Adrenal gland (tissue), 12 donors: ENCODE results near the gene NDC80. TPM values are rescaled to one million over a fixed set of nuclear protein-coding genes. Genes with fewer than 3 reads are reported as not detected.

Experiments used
- DNase-seq, 7 donors: peaks; one replicate each; pipeline ENCODE4 v3.0.0-alpha.2; 2019 to 2020
- H3K27ac ChIP-seq, 5 donors: fragments of 200-600 bp; sonication (generic) in 4 of 5; 1 replicate in 3 of 5; 2 replicates in 2 of 5; pipeline versions ENCODE4 v1.5.1 to v1.8.0; 2016 to 2020; ENCODE audit warnings: mild to moderate bottlenecking in 1 of 5
- H3K27me3 ChIP-seq: fragments of 200-600 bp; 2 replicates; pipeline ENCODE4 v1.8.0; 2021
- H3K36me3 ChIP-seq, 2 donors: fragments of 200-600 bp; replicated peaks in 1 of 2; 1 replicate in 1 of 2; 2 replicates in 1 of 2; pipeline versions ENCODE4 v1.5.1 to v1.8.0; 2018 to 2022
- H3K4me1 ChIP-seq, 2 donors: fragments of 200-600 bp; replicated peaks in 1 of 2; 1 replicate in 1 of 2; 2 replicates in 1 of 2; pipeline versions ENCODE4 v1.5.1 to v1.8.0; 2018 to 2021
- H3K4me3 ChIP-seq, 4 donors: fragments of 200-600 bp; sonication (generic) in 3 of 4; one replicate each; pipeline ENCODE4 v1.5.1; 2016 to 2018
- H3K9me3 ChIP-seq, 3 donors: fragments of 200-600 bp; sonication (generic) in 1 of 3; replicated peaks in 1 of 3; 1 replicate in 2 of 3; 2 replicates in 1 of 3; pipeline versions ENCODE4 v1.5.1 to v1.8.0; 2016 to 2021
- POLR2A ChIP-seq, 2 donors: fragments of 450-650 bp; IDR thresholded peaks; one replicate each; pipeline ENCODE4 v1.6.1; 2017; ENCODE audit warnings: antibody characterized with exemption in 2 of 2, mild to moderate bottlenecking in 2 of 2, moderate library complexity in 1 of 2
- WGBS, 4 donors: extraction: QIAGEN DNeasy Blood & Tissue Kit in 2 of 4; methylation state at CpG; one replicate each; pipeline versions ENCODE4 v1.1.5 to v1.1.7; 2013 to 2017; 5-methylcytosine and 5-hydroxymethylcytosine counted together
- intact Hi-C, 2 donors: fragments of 100-400 bp; cut with DNase I; formaldehyde crosslinking; loops; one replicate each; pipeline versions ENCODE4 v1.14.1 to v1.15.0; 2022 to 2023
- polyA plus RNA-seq, 3 donors: library from polyadenylated mRNA; stranded (reverse); fragments of 200-250 nt in 2 of 3; fragments of 350-450 nt in 1 of 3; fragmentation: Illumina TruSeq in 1 of 3; extraction: RNeasy Lipid Tissue Mini Kit (QIAGEN cat#74804) in 1 of 3; gene quantifications; one replicate each; pipeline ENCODE4 v1.2.3, GENCODE V29; 2013 to 2014
- total RNA-seq, 9 donors: library from RNA; depleted of rRNA in 4 of 9; stranded (reverse); fragments of >200 nt in 4 of 9; fragments of 120-200 nt in 1 of 9; fragmentation: NEBNext Ultra II Directional in 1 of 9; extraction: Animal tissue kit (Norgen Biotek cat#: 25700) in 1 of 9; gene quantifications; one replicate each; pipeline versions ENCODE4 v1.1.0 to v1.2.4, GENCODE V29; 2013 to 2023
- TF ChIP-seq, protein P1 (sequence below), 6 experiments: fragments of 450-650 bp in 4 of 6; fragments of 200-600 bp in 2 of 6; sonication (generic) in 1 of 6; IDR thresholded peaks; 1 replicate in 5 of 6; 2 replicates in 1 of 6; pipeline versions ENCODE4 v1.5.1 to v1.8.0; 2016 to 2021; ENCODE audit warnings: antibody characterized with exemption in 6 of 6, mild to moderate bottlenecking in 2 of 6, moderate library complexity in 1 of 6
- donor health status: healthy with polysubstance abuse.
- donor health status: Bipolar disorder and iron deficiency.
- donor health status: DM: yes; HTN: yes; CAD: no.
- donor health status: DM: no; HTN: no; CAD: no.
- donor health status: DM: no; HTN: no; CAD: no.
- donor health status: DM: yes; HTN: yes; CAD: no.

NDC80 gene
- total and polyA plus RNA-seq, 12 donors = 0.35 to 15.4 (median 0.84) TPM; not detected in 1

DNA sequence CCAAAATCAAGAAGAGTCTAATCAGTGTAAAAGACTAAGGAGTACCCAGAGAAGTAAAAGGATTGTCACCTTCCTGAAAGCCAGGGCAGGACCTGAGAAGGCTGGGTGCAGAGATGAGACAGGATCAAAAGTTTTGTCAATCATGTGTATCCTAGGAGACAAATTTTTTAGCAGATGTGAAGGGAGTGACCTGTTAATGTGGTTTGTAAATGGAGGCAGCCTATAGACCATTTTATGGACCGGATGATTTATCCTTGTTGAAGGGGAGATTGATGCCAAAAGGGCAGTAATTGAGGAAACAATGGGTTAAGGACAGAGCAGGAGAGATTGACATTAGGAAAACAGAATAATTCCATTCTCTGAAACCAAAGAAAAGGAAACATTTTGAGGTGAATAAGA is 813 bp downstream of the NDC80 start:
- DNase-seq = no peak
- TF ChIP-seq, protein P1, sequence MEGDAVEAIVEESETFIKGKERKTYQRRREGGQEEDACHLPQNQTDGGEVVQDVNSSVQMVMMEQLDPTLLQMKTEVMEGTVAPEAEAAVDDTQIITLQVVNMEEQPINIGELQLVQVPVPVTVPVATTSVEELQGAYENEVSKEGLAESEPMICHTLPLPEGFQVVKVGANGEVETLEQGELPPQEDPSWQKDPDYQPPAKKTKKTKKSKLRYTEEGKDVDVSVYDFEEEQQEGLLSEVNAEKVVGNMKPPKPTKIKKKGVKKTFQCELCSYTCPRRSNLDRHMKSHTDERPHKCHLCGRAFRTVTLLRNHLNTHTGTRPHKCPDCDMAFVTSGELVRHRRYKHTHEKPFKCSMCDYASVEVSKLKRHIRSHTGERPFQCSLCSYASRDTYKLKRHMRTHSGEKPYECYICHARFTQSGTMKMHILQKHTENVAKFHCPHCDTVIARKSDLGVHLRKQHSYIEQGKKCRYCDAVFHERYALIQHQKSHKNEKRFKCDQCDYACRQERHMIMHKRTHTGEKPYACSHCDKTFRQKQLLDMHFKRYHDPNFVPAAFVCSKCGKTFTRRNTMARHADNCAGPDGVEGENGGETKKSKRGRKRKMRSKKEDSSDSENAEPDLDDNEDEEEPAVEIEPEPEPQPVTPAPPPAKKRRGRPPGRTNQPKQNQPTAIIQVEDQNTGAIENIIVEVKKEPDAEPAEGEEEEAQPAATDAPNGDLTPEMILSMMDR (IDR thresholded peaks at IDR 0.05) = no peak
- no peak for TF ChIP-seq POLR2A (IDR thresholded peaks at IDR 0.05)

DNA sequence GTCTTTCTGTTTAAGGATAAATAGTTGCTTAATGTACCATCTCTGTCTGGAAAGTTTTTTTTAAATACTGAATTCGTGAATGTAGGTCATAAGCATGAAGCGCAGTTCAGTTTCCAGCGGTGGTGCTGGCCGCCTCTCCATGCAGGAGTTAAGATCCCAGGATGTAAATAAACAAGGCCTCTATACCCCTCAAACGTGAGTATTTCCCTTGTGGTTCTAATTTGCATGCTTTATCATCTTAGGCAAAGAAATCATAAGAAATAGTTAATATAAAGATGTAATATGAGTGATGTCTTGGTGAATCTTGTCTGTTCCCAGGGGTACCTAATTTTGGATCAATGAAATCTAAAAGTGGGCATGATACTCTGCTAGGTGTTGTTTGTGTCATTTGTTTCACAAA is 1.5 kb downstream of the NDC80 start:
- Histone ChIP-seq H3K27me3 (no peaks in the 10 kb centered on the region), H3K4me3 (no peak overlapping the region), H3K36me3 (no peaks in the 10 kb centered on the region), H3K4me1 (peaks cover 11% of the 10 kb centered on the region in 2 donors), H3K27ac (no peak overlapping the region), H3K9me3 (no peaks in the 10 kb centered on the region)
- DNase-seq = no peak
- TF ChIP-seq POLR2A (IDR thresholded peaks at IDR 0.05) = no peak
- TF ChIP-seq, protein P1 (IDR thresholded peaks at IDR 0.05) = no peak
- 34 to 53% (median 42%) methylated on average over 5 of the region's 5 CpGs for WGBS, 4 donors
- intact Hi-C loops = loop anchor here in 1 of 2 donors (10.0 kb wide), 1 partner anchor 82 kb away; the partner anchor contains the start of gene SMCHD1

More for the DNA sequence above, 813 bp downstream of the NDC80 start:
- Histone ChIP-seq H3K4me1 (peaks cover 11% of the 10 kb centered on the region in 2 donors), H3K36me3 (no peaks in the 10 kb centered on the region), H3K27me3 (no peaks in the 10 kb centered on the region), H3K27ac (no peak overlapping the region), H3K4me3 (no peak overlapping the region), H3K9me3 (no peaks in the 10 kb centered on the region)
- 6 to 11% (median 10%) methylated on average over 1 of the region's 1 CpG for WGBS, 4 donors
- intact Hi-C loops = loop anchor here in 1 of 2 donors (10.0 kb wide), 1 partner anchor 83 kb away; the partner anchor contains the start of gene SMCHD1

DNA sequence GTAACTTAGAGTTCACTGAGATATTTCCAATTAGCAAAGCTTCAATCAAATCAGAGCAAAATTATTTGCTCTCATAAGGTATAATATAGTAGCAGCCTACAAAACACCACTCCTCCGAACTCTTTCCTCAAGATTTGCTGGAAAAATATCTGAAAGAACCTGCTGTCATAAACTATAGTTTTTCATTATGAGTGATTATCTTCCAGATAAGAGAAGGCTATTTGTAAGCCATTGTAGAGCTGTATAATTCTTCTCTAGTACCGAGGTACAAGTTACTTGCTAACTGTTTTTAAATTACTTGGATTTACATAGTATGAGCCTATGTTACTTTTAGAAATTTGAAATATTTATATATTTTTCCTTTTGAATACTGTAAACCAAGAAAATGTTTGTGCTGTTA is 2.1 kb downstream of the NDC80 start:
- WGBS, 4 donors = 33 to 44% (median 41%) methylated on average over 2 of the region's 2 CpGs
- no peaks in the 10 kb centered on the region for H3K9me3 ChIP-seq
- H3K36me3 ChIP-seq = no peaks in the 10 kb centered on the region
- no peaks in the 10 kb centered on the region for H3K27me3 ChIP-seq
- DNase-seq = no peak
- H3K4me1 ChIP-seq = peaks cover 11% of the 10 kb centered on the region in 2 donors
- H3K27ac ChIP-seq = no peak overlapping the region
- H3K4me3 ChIP-seq = no peak overlapping the region
- no peak for TF ChIP-seq POLR2A (IDR thresholded peaks at IDR 0.05)
- TF ChIP-seq, protein P1 (IDR thresholded peaks at IDR 0.05) = no peak
- intact Hi-C loops = loop anchor here in 1 of 2 donors (10.0 kb wide), 1 partner anchor 81 kb away; the partner anchor contains the start of gene SMCHD1

DNA sequence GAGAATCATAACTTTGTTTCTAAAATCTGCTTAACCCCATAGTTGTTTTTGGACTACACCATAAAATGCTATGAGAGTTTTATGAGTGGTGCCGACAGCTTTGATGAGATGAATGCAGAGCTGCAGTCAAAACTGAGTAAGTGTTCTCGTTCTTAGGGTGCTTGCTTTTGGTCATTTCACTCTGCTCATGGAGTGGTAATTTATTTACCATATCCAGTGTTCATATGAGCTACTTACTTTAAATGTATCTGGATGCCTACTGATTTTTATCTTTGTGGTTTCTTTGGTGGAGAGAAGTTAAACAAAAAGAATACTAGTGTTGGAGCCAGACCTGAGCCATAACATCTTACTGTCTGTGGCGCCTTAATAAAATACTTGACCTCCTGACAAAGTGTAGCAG is 16.4 kb downstream of the NDC80 start:
- no peak overlapping the region for H3K4me3 ChIP-seq
- no peaks in the 10 kb centered on the region for H3K36me3 ChIP-seq
- no peaks in the 10 kb centered on the region for H3K27me3 ChIP-seq
- H3K27ac ChIP-seq = no peak overlapping the region
- no peak for DNase-seq
- 93 to 95% (median 94%) methylated on average over 3 of the region's 3 CpGs for WGBS, 4 donors
- TF ChIP-seq POLR2A (IDR thresholded peaks at IDR 0.05) = no peak
- TF ChIP-seq, protein P1 (IDR thresholded peaks at IDR 0.05) = no peak
- no peaks in the 10 kb centered on the region for H3K9me3 ChIP-seq
- no peaks in the 10 kb centered on the region for H3K4me1 ChIP-seq
- intact Hi-C loops = no loop called here
